LHCN-M2 (cell line): ENCODE measurements around the gene PCBP3. TPM values are rescaled to one million over a fixed set of nuclear protein-coding genes. Genes with fewer than 3 reads are reported as not detected.

Source experiments
- DNase-seq: peaks from one replicate; pipeline ENCODE4 v3.0.0-alpha.2; 2012; ENCODE audit warnings: low read depth
- total RNA-seq: library from RNA; depleted of rRNA; stranded (reverse); fragments of >200 nt; gene quantifications from 2 replicates; pipeline ENCODE4 v1.2.3, GENCODE V29; 2014; rRNA removed

Gene PCBP3
- total RNA-seq, 1 experiment from 2014 or later = 3.8 TPM

- no peak for DNase-seq
These were observed 347.4 kb downstream of the PCBP3 start for GRCh38 chr21:45990741-45991605.

GRCh38 chr21:45991606-45992300 is 348.2 kb downstream of the PCBP3 start:
- DNase-seq = no peak

Other genes starting within 250 kb of the PCBP3 start
- 44.8 and 54.2 TPM in 2 replicates for gene COL18A1, start 238.6 kb upstream of the PCBP3 start, total RNA-seq
- gene SLC19A1, start 101.3 kb upstream of the PCBP3 start, total RNA-seq = 21.0 and 21.8 TPM in 2 replicates